ENCODE measurements around the gene TGM1.
"Not testable (repeated sequence)": the region's sequence is repeated elsewhere in the genome, so short reads cannot be mapped to it uniquely, and the experiment has no call there.

The TGM1 gene

DNA sequence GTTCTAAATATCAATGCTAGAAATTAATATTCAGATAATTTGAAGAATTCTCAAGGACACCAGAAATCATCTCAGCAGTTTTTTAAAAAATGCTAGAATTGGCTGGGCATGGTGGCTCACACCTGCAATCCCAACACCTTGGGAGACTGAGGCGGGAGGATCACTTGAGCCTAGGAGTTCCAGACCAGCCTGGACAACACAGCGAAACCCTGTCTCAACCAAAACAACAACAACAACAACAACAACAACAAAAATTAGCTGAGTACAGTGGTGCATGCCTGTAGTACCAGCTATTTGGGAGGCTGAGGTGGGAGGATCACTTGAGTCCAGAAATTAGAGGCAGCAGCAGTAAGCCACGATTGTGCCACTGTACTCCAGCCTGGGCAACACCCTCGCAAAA is 43.9 kb downstream of the TGM1 start:
- no peaks in the 10 kb centered on the region for H3K27me3 ChIP-seq (ENCODE audit: control insufficient read depth, insufficient read depth, low read length)
- H3K9me3 ChIP-seq (replicated peaks; ENCODE audit: low read length), result no peaks in the 10 kb centered on the region
- no peak overlapping the region for H3K4me3 ChIP-seq (ENCODE audit: low read length)
- peaks cover 10% of the 10 kb centered on the region for H3K36me3 ChIP-seq (ENCODE audit: insufficient read depth, low read length)
- H3K9ac ChIP-seq (ENCODE audit: low read depth, low read length), result no peak overlapping the region
- H3K4me2 ChIP-seq (ENCODE audit: low read length), result no peak overlapping the region
- H3K4me1 ChIP-seq (ENCODE audit: control insufficient read depth, insufficient read depth, low read length), result peaks cover 7% of the 10 kb centered on the region

DNA sequence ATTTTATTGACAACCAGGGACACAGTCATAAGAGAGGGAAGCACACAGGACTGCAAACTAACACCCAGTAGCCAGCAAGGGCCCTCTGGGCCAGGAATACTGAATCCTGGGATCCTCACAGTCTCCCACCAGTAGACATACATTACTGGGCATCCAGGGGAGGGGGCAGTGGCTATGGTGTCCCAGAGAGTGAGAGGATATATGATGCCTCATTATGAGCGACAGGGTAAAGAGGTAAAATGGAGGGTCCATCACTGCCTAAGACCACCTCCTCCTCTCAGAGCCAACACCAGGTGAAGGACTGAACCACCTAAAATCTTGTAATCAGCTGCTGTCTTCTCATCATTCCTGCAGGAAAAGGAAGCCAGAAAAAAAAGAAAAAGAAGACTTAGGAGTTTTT is 46.1 kb downstream of the TGM1 start:
- not testable (repeated sequence) for H3K27me3 ChIP-seq (ENCODE audit: control insufficient read depth, insufficient read depth, low read length); H3K4me2 ChIP-seq (ENCODE audit: low read length); H3K4me3 ChIP-seq (ENCODE audit: low read length); H3K9me3 ChIP-seq (replicated peaks; ENCODE audit: low read length); H3K9ac ChIP-seq (ENCODE audit: low read depth, low read length)
- H3K4me1 ChIP-seq (ENCODE audit: control insufficient read depth, insufficient read depth, low read length), result peaks cover 16% of the 10 kb centered on the region
- peaks cover 10% of the 10 kb centered on the region for H3K36me3 ChIP-seq (ENCODE audit: insufficient read depth, low read length)

DNA sequence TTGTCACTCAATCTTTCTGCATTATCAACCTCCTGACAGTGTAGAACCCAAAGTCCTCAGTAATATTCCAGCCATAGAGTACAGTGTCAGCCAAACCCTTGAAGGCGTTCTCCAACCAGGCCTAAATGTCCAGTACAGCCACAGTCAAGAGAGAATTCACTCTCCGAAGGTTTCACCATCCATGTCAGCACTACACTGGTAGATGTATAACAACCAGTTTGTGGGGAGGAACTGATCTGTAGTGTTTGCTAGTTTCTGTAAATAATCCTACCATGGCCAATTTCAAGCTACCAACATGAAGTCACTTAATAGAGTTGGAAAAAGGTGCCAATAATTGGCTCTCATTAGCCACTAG is 46.7 kb downstream of the TGM1 start:
- peak overlapping the region; percentile 85 for H3K9ac ChIP-seq (ENCODE audit: low read depth, low read length)
- peaks cover 12% of the 10 kb centered on the region for H3K36me3 ChIP-seq (ENCODE audit: insufficient read depth, low read length)

DNA sequence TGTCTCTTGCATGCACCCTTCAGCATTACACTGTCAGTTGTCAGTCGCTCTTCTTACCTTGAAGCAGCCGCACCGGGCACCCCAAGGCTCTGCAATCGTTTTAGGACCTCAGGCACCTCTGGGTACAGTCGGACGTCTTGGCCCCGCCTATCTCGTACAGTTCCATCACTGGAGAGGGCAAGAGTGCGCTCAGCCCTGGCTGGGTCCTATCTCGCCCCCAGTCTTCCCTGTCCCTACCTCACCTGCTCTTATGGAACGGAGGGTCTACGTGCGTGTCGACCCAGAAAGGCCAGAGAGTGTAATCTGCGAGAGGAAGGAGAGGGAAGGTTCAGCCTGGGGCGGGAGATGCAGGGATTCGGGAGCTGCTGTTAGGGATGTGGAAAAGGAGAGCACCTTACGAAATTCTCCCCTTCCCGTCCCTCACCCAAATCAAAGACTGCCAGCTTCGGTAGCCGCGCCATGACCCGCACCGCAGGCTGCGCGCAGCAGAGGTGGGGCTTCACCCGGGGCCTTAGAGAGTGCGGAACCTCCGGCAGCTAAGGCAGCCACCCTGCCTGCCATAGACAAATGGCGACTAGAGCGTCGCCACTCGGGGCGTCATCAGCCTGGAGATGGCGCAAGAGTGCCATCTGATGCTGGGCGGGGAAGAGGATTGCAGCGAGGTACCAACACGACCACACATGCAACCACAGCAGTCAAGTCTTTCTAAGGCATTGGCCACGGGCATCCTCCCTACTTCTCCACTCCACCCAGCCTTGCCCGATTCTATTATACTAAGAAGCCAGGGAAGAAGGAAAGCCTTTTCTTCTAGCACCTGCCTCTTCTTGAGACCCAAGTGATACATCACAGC is 47.3 kb downstream of the TGM1 start, which contains the start of gene MDP1:
MDP1 (minus strand) TSS at position 572 of the 850 bp plus-strand sequence; CDS start at position 461, 111 bp downstream.
- no peaks in the 10 kb centered on the region for H3K9me3 ChIP-seq (replicated peaks; ENCODE audit: low read length)
- H3K9ac ChIP-seq (ENCODE audit: low read depth, low read length), result peak within 1 kb of the TSS; percentile 85
- peaks cover 16% of the 10 kb centered on the region for H3K4me1 ChIP-seq (ENCODE audit: control insufficient read depth, insufficient read depth, low read length)
- H3K4me2 ChIP-seq (ENCODE audit: low read length), result peak within 1 kb of the TSS; percentile 82
- H3K36me3 ChIP-seq (ENCODE audit: insufficient read depth, low read length), result peaks cover 15% of the 10 kb centered on the region
- no peaks in the 10 kb centered on the region for H3K27me3 ChIP-seq (ENCODE audit: control insufficient read depth, insufficient read depth, low read length)
- H3K4me3 ChIP-seq (ENCODE audit: low read length), result peak within 1 kb of the TSS; percentile 77

More for the DNA sequence above, 46.7 kb downstream of the TGM1 start:
- H3K9me3 ChIP-seq (replicated peaks; ENCODE audit: low read length), result no peaks in the 10 kb centered on the region
- H3K4me1 ChIP-seq (ENCODE audit: control insufficient read depth, insufficient read depth, low read length), result peaks cover 16% of the 10 kb centered on the region
- no peaks in the 10 kb centered on the region for H3K27me3 ChIP-seq (ENCODE audit: control insufficient read depth, insufficient read depth, low read length)
- peak overlapping the region; percentile 77 for H3K4me3 ChIP-seq (ENCODE audit: low read length)
- peak overlapping the region; percentile 82 for H3K4me2 ChIP-seq (ENCODE audit: low read length)

DNA sequence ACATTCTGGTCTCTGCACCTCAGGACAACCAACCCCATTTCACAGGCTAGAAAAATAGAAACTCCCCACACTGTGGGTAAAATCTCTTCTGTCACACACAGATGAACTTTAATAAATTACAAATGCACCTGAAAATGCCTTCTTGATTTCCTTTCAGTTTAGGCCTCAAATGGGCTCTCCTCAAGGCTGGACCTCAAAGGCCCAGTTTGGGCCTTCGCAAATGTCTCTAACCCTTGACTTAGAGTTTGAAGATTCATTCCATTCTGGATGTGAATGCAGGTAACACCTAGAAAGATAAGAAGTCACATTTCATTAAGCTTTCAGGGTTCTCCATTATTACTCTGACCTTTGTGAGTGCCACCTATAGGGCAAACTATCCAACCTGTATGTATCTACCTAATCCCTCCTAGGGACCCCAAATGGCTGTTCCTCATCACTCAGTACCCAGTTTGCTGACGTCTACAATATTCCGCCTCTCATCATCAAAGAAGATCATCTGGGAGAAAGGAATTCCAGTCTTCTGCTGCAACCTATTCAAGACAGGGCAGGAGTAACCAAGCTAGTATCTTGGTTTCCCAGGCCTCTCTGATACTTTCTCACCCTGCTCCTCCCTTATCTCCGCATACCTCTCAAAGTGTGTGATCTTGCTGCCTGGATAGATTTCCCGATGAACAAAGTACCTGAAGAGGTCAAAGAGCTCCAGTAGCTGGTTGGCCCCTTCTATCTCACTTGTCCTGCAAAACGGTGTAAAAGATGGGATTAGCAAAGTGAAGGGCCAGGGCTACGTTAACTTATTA is 48.9 kb downstream of the TGM1 start:
- Histone ChIP-seq H3K9ac (ENCODE audit: low read depth, low read length) (peak overlapping the region; percentile 97), H3K9me3 (replicated peaks; ENCODE audit: low read length) (no peaks in the 10 kb centered on the region), H3K4me2 (ENCODE audit: low read length) (peak overlapping the region; percentile 87), H3K36me3 (ENCODE audit: insufficient read depth, low read length) (peaks cover 32% of the 10 kb centered on the region), H3K4me1 (ENCODE audit: control insufficient read depth, insufficient read depth, low read length) (peaks cover 16% of the 10 kb centered on the region), H3K27me3 (ENCODE audit: control insufficient read depth, insufficient read depth, low read length) (no peaks in the 10 kb centered on the region), H3K4me3 (ENCODE audit: low read length) (peak overlapping the region; percentile 91)

DNA sequence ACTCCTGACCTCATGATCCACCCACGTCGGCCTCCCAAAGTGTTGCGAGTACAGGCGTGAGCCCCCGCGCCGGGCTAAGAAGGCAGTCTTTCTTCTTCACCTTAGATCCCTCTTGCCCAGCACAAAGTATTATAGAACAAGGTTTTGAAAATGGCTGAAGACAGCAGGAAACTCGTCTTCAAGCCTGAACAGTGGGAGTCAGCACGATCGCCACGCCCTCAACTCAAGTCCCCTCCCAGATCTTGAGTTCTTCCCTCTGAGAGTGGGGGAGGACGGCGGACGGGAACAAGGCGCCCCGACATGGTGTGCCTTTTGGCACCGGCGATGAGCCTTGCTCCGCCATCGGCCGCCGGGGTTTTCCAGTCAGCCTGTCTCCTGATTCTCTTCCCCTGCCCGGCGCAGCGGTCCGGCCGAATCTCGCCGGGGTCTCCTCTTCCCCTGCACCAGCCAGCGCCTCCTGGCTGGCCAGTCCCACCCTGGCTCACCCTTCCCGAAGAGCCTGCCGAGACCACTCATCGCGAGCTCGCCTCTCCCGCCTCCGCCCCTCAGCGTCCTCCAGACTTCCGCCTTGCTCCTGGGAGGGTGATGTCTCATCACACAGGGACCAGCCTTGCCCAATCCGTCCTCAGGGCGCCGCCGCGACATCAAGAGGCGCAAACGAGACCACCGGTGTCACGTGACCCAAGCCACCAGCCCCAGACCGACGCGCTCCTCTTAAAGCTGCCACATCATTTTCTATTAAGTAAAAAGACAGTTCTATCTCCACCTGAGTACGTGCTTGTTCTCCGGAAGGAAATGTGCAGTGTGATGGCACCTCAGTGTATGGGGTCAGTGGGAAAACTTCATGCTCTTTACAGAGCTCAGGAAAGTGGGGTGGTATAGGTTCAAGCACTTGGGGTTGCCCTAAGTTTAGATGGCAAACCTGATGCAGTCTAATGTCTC is 49.8 kb downstream of the TGM1 start, which contains the start of gene CHMP4A:
CHMP4A (minus strand) TSS at position 565 of the 942 bp plus-strand sequence; CDS start at position 516, 49 bp downstream.
- peak within 1 kb of the TSS; percentile 87 for H3K4me2 ChIP-seq (ENCODE audit: low read length)

DNA sequence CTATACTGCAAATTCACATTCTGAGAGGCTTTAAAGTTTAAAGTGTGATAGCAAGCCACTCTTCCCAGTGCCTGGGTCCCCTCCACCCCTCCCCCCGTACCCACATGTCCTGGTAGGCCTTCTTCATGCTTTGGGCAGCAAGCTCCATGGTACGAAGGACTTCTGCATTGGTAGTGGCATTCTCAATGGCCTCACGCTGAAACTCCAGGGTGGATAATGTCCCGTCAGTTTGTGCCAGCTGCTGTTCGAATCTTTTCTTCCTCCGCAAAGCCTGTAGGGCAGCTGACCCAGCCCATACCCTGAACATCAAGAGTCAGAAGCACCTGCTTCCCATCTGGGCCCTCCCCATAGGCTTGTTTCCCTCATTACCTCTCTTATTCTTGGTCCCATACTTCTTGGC is 51.7 kb downstream of the TGM1 start:
- no peak overlapping the region for H3K4me2 ChIP-seq (ENCODE audit: low read length)
- no peak overlapping the region for H3K9ac ChIP-seq (ENCODE audit: low read depth, low read length)
- no peaks in the 10 kb centered on the region for H3K9me3 ChIP-seq (replicated peaks; ENCODE audit: low read length)
- H3K27me3 ChIP-seq (ENCODE audit: control insufficient read depth, insufficient read depth, low read length), result no peaks in the 10 kb centered on the region
- H3K4me3 ChIP-seq (ENCODE audit: low read length), result no peak overlapping the region
- peaks cover 13% of the 10 kb centered on the region for H3K4me1 ChIP-seq (ENCODE audit: control insufficient read depth, insufficient read depth, low read length)
- H3K36me3 ChIP-seq (ENCODE audit: insufficient read depth, low read length), result peaks cover 43% of the 10 kb centered on the region

More for the DNA sequence above, 49.8 kb downstream of the TGM1 start, which contains the start of gene CHMP4A:
- Histone ChIP-seq H3K4me1 (ENCODE audit: control insufficient read depth, insufficient read depth, low read length) (peaks cover 16% of the 10 kb centered on the region), H3K27me3 (ENCODE audit: control insufficient read depth, insufficient read depth, low read length) (no peaks in the 10 kb centered on the region), H3K36me3 (ENCODE audit: insufficient read depth, low read length) (peaks cover 31% of the 10 kb centered on the region), H3K9me3 (replicated peaks; ENCODE audit: low read length) (no peaks in the 10 kb centered on the region), H3K9ac (ENCODE audit: low read depth, low read length) (peak within 1 kb of the TSS; percentile 97), H3K4me3 (ENCODE audit: low read length) (peak within 1 kb of the TSS; percentile 91)

DNA sequence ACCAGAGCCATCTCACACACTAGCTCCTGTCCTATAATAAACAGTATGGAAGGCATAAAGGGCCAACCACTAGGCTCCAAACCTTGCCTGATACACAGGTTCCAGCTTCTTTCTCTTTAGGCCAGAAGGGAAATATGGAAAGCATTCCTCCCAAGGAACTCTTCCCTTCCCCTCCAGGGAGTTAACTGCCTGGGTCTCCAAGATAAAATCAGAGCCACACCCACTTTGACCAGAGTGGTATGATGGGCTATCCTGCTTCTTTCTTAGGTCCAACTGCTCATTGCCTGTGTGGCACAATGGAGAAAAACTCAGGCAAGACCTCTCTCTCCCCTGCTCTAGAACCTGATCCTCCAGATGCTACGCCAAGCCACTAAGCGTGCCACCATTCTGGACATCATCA is 55.4 kb downstream of the TGM1 start:
- Histone ChIP-seq H3K9ac (ENCODE audit: low read depth, low read length) (no peak overlapping the region), H3K4me3 (ENCODE audit: low read length) (no peak overlapping the region), H3K4me1 (ENCODE audit: control insufficient read depth, insufficient read depth, low read length) (peaks cover 3% of the 10 kb centered on the region), H3K36me3 (ENCODE audit: insufficient read depth, low read length) (peaks cover 67% of the 10 kb centered on the region), H3K27me3 (ENCODE audit: control insufficient read depth, insufficient read depth, low read length) (no peaks in the 10 kb centered on the region), H3K4me2 (ENCODE audit: low read length) (no peak overlapping the region), H3K9me3 (replicated peaks; ENCODE audit: low read length) (no peaks in the 10 kb centered on the region)

DNA sequence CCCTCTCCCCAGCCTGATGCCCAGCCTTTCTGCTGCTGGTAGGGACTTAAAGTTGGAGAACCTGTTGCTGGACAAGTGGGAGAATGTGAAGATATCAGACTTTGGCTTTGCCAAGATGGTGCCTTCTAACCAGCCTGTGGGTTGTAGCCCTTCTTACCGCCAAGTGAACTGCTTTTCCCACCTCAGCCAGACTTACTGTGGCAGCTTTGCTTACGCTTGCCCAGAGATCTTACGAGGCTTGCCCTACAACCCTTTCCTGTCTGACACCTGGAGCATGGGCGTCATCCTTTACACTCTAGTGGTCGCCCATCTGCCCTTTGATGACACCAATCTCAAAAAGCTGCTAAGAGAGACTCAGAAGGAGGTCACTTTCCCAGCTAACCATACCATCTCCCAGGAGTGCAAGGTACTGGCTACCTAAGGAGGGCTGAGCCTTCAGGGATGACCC is 55.8 kb downstream of the TGM1 start:
- H3K36me3 ChIP-seq (ENCODE audit: insufficient read depth, low read length), result peaks cover 67% of the 10 kb centered on the region

DNA sequence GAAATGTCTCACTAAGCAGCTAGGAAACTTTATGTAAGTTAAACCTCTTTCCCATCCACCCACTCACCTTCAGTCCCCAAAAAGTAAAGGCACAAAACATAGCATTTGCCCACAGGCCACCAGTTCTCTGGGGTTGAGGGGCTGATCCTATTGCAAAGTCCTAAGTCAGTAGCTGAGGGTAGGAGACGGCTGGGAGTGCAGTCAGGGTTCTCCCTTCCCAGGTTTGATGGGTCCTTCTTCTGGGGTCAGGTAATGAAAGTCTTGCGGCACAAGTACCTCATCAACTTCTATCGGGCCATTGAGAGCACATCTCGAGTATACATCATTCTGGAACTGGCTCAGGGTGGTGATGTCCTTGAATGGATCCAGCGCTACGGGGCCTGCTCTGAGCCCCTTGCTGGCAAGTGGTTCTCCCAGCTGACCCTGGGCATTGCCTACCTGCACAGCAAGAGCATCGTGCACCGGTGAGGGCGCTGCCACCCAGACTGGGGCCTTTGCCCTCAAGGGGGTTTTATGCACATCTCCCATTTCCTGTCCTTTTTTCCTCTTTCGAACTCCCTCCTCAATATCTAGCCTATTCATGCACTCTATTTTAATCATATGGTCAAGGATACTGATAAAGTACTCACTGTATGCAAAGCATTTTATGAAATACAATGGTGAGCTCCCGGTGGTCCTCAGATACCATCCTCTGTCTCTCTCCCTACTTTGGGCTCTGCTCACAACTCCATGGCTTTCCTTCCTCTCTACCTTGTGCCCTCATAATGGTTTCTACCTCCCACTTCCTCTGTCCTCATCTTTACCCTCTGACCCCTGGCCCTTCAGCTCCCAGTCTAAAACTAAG is 56.5 kb downstream of the TGM1 start:
- H3K4me2 ChIP-seq (ENCODE audit: low read length), result no peak overlapping the region
- H3K4me1 ChIP-seq (ENCODE audit: control insufficient read depth, insufficient read depth, low read length), result no peaks in the 10 kb centered on the region
- no peak overlapping the region for H3K9ac ChIP-seq (ENCODE audit: low read depth, low read length)
- H3K27me3 ChIP-seq (ENCODE audit: control insufficient read depth, insufficient read depth, low read length), result no peaks in the 10 kb centered on the region
- H3K4me3 ChIP-seq (ENCODE audit: low read length), result no peak overlapping the region
- no peaks in the 10 kb centered on the region for H3K9me3 ChIP-seq (replicated peaks; ENCODE audit: low read length)
- H3K36me3 ChIP-seq (ENCODE audit: insufficient read depth, low read length), result peaks cover 67% of the 10 kb centered on the region

More for the DNA sequence above, 55.8 kb downstream of the TGM1 start:
- Histone ChIP-seq H3K4me2 (ENCODE audit: low read length) (no peak overlapping the region), H3K9me3 (replicated peaks; ENCODE audit: low read length) (no peaks in the 10 kb centered on the region), H3K9ac (ENCODE audit: low read depth, low read length) (no peak overlapping the region), H3K27me3 (ENCODE audit: control insufficient read depth, insufficient read depth, low read length) (no peaks in the 10 kb centered on the region), H3K4me3 (ENCODE audit: low read length) (no peak overlapping the region), H3K4me1 (ENCODE audit: control insufficient read depth, insufficient read depth, low read length) (no peaks in the 10 kb centered on the region)
